Hepatocyte (in vitro differentiated cells): ENCODE data around the gene EEIG2.

Experiments
- CTCF ChIP-seq: fragments of 200-600 bp; sonication (generic); IDR thresholded peaks from 2 replicates; pipeline ENCODE4 v1.5.1; 2016; ENCODE audit warnings: antibody characterized with exemption, mild to moderate bottlenecking; ENCODE audit not compliant: poor library complexity
- EZH2phosphoT487 ChIP-seq: fragments of 200-600 bp; sonication (generic); IDR thresholded peaks from one replicate; pipeline ENCODE4 v1.6.1; 2018; ENCODE audit warnings: antibody characterized with exemption, mild to moderate bottlenecking, low read depth, moderate library complexity; ENCODE audit not compliant: unreplicated experiment, severe bottlenecking

- no peak for TF ChIP-seq EZH2phosphoT487
- TF ChIP-seq CTCF, result no peak
Measured at GRCh38 chr1:108572182-108572581, 12.3 kb downstream of the EEIG2 start.
